K562 (cell line): ENCODE results near the gene LIMCH1. TPM values are rescaled to one million over a fixed set of nuclear protein-coding genes. Genes with fewer than 3 reads are reported as not detected.

ENCODE experiments used
- ATAC-seq: fragments of 200-7000 bp; cut with Tn5 transposase; 3 replicates; pipeline ENCODE4 v1.9.1; 2020; ENCODE audit warnings: moderate library complexity
- BruUV-seq: library from RNA; stranded (reverse); fragments of 400-500 nt; replicated peaks from 2 replicates; lab custom pipeline; 2021; lab: Mats Ljungman, UMichigan
- CTCF ChIA-PET: fragments of 300-600 bp; formaldehyde crosslinking; extraction: SDS; loops from one replicate; lab custom pipeline; 2021; ENCODE audit warnings: low intra/inter-chr PET ratio; lab: Yijun Ruan, JAX
- POLR2A ChIA-PET: fragments of 300-600, 350-650 bp; sonication (Branson Sonifier 250); formaldehyde crosslinking; extraction: SDS; loops from one replicate; lab custom pipeline; 2021; ENCODE audit warnings: antibody characterized with exemption, inconsistent platforms; lab: Yijun Ruan, JAX
- DNase-seq, 4 experiments: peaks; one replicate each; pipeline versions ENCODE4 v3.0.0 to v3.0.0-alpha.2; 2011 to 2018; ENCODE audit warnings: low spot score in 3 of 4, mixed read lengths in 3 of 4; ENCODE audit errors: extremely low read depth in 1 of 4
- FAIRE-seq: peaks from 2 replicates; lab custom pipeline; 2011; peaks lifted over from hg19 to GRCh38; lab: Jason Lieb, UNC
- H2AFZ ChIP-seq: 2 replicates; pipeline ENCODE4 v1.6.0; 2011; ENCODE audit warnings: low read depth, low read length, control low read depth, inconsistent platforms
- H3K27ac ChIP-seq: fragments of 200-600 bp; 3 replicates; pipeline ENCODE4 v1.8.0; 2011; ENCODE audit warnings: low read depth, mild to moderate bottlenecking, control low read depth, inconsistent platforms, low read length, moderate library complexity, mixed read lengths; ENCODE audit errors: extremely low read depth
- H3K27me3 ChIP-seq, 2 experiments: fragments of 300-600 bp in 1 of 2; 2 replicates in 1 of 2; 3 replicates in 1 of 2; pipeline versions ENCODE4 v1.6.0 to v1.8.0; 2011; ENCODE audit warnings: inconsistent platforms in 2 of 2, low read length in 2 of 2, mild to moderate bottlenecking in 1 of 2, mixed read lengths in 1 of 2, moderate library complexity in 1 of 2; ENCODE audit not compliant: control insufficient read depth in 2 of 2, insufficient read depth in 2 of 2
- H3K36me3 ChIP-seq: fragments of 300-600 bp; 3 replicates; pipeline ENCODE4 v1.8.0; 2011; ENCODE audit warnings: mild to moderate bottlenecking, low read length, inconsistent platforms; ENCODE audit not compliant: control insufficient read depth, insufficient read depth
- H3K4me1 ChIP-seq, 2 experiments: fragments of 200-600 bp in 1 of 2; replicated peaks in 1 of 2; 2 replicates in 1 of 2; 3 replicates in 1 of 2; pipeline versions ENCODE4 v1.5.1 to v1.8.0; 2011; ENCODE audit warnings: inconsistent platforms in 2 of 2, low read length in 2 of 2, mild to moderate bottlenecking in 1 of 2, mixed read lengths in 1 of 2, moderate library complexity in 1 of 2; ENCODE audit not compliant: control insufficient read depth in 2 of 2, insufficient read depth in 2 of 2
- H3K4me2 ChIP-seq: 2 replicates; pipeline ENCODE4 v1.6.1; 2011; ENCODE audit warnings: low read length, control low read depth, inconsistent platforms, mixed read lengths; ENCODE audit not compliant: insufficient read depth
- H3K4me3 ChIP-seq: fragments of 200-600 bp; sonication (generic), shearing (Covaris generic); 2 replicates; pipeline ENCODE4 v1.5.1; 2016; ENCODE audit warnings: control low read depth, inconsistent platforms
- H3K79me2 ChIP-seq: fragments of 200-600 bp; 3 replicates; pipeline ENCODE4 v1.8.0; 2011; ENCODE audit warnings: low read length, inconsistent platforms; ENCODE audit not compliant: control insufficient read depth, insufficient read depth
- H3K9ac ChIP-seq, 2 experiments: 2 replicates each; pipeline versions ENCODE4 v1.6.0 to v1.6.1; 2011; ENCODE audit warnings: low read depth in 2 of 2, low read length in 2 of 2, control low read depth in 1 of 2, inconsistent platforms in 1 of 2, mild to moderate bottlenecking in 1 of 2, mixed read lengths in 1 of 2; ENCODE audit not compliant: insufficient read depth in 1 of 2
- H3K9me1 ChIP-seq: one replicate; pipeline ENCODE4 v1.6.0; 2011; ENCODE audit warnings: inconsistent platforms, mild to moderate bottlenecking, low read length, moderate library complexity; ENCODE audit not compliant: control insufficient read depth, insufficient read depth
- H3K9me3 ChIP-seq: replicated peaks from 2 replicates; pipeline ENCODE4 v1.5.1; 2011; ENCODE audit warnings: low read depth, low read length, inconsistent platforms; ENCODE audit not compliant: control insufficient read depth, insufficient read depth
- H4K20me1 ChIP-seq: replicated peaks from 2 replicates; pipeline ENCODE4 v1.6.1; 2011; ENCODE audit warnings: low read length, inconsistent platforms, mixed read lengths; ENCODE audit not compliant: control insufficient read depth, insufficient read depth
- CBFA2T3 ChIP-seq: fragments of 450-650 bp; IDR thresholded peaks from 2 replicates; pipeline ENCODE4 v1.6.1; 2017
- FIP1L1 ChIP-seq: fragments of 200-400 bp; formaldehyde crosslinking; IDR thresholded peaks from 2 replicates; pipeline ENCODE4 v1.6.1; 2018; ENCODE audit warnings: mild to moderate bottlenecking, low read depth, low read length; ENCODE audit not compliant: poor library complexity, severe bottlenecking
- NBN ChIP-seq: fragments of 450-650 bp; IDR thresholded peaks from 2 replicates; pipeline ENCODE4 v1.6.1; 2016; ENCODE audit warnings: low read depth, mild to moderate bottlenecking
- NFYB ChIP-seq: IDR thresholded peaks from 2 replicates; pipeline ENCODE4 v1.6.1; 2011; ENCODE audit warnings: mild to moderate bottlenecking, moderate library complexity; ENCODE audit not compliant: insufficient read length; ENCODE audit errors: extremely low read depth
- PRMT5 ChIP-seq: sonication (generic); formaldehyde crosslinking; IDR thresholded peaks from 2 replicates; pipeline ENCODE4 v1.5.0; 2020; ENCODE audit warnings: missing genetic modification reagents
- RBM22 ChIP-seq: fragments of 200-400 bp; formaldehyde crosslinking; IDR thresholded peaks from 2 replicates; pipeline ENCODE4 v1.6.1; 2018; ENCODE audit warnings: low read length, low read depth; ENCODE audit not compliant: poor library complexity, severe bottlenecking
- ZFX ChIP-seq: sonication (generic); formaldehyde crosslinking; IDR thresholded peaks from 2 replicates; pipeline ENCODE4 v1.8.0; 2022; ENCODE audit warnings: mild to moderate bottlenecking, missing genetic modification reagents, moderate library complexity
- ZNF41 ChIP-seq: fragments of 250-450 bp; sonication (Bioruptor Pico); conservative IDR thresholded peaks from 2 replicates; pipeline ENCODE4 v1.4.0; 2020; ENCODE audit warnings: mild to moderate bottlenecking
- ZNF551 ChIP-seq: fragments of 250-450 bp; sonication (Bioruptor Pico); IDR thresholded peaks from 2 replicates; pipeline ENCODE4 v1.5.0; 2021; ENCODE audit warnings: mild to moderate bottlenecking, moderate library complexity
- in situ Hi-C: fragments of 300-500 bp; cut with MboI; formaldehyde crosslinking; loops from 4 replicates; pipeline ENCODE4 v1.15.0; 2018; ENCODE audit warnings: inconsistent platforms, mixed read lengths
- intact Hi-C: fragments of 100-400 bp; cut with micrococcal nuclease; formaldehyde crosslinking; loops from 2 replicates; pipeline ENCODE4 v1.14.2; 2022
- polyA plus RNA-seq, 8 experiments: library from polyadenylated mRNA; depleted of rRNA in 4 of 8; stranded (reverse) in 5 of 8; unstranded in 3 of 8; fragments of >200 nt; fragmentation: Nextera tagmentation in 2 of 8; fragmentation: Illumina TruSeq in 1 of 8; extraction: Ambion mirVana in 2 of 8; extraction: Trizol in 1 of 8; gene quantifications; 2 replicates each; pipeline versions ENCODE4 v1.2.1 to v1.2.3, GENCODE V29; 2011 to 2014; ENCODE audit warnings: inconsistent platforms in 1 of 8, missing spikeins in 1 of 8
- total RNA-seq, 7 experiments: library from RNA; depleted of rRNA in 6 of 7; stranded (reverse); fragments of >200 nt in 6 of 7; fragmentation: Illumina TruSeq in 2 of 7; extraction: Trizol in 2 of 7; gene quantifications; 2 replicates each; pipeline versions ENCODE4 v1.2.1 to v1.2.3, GENCODE V29; 2011 to 2021; ENCODE audit warnings: low replicate concordance in 1 of 7
- TF ChIP-seq, protein P1 (sequence below): fragments of 250-450 bp; sonication (Bioruptor Pico); IDR thresholded peaks from 2 replicates; pipeline ENCODE4 v1.4.0; 2020; ENCODE audit warnings: borderline replicate concordance
- TF ChIP-seq, protein P2 (sequence below): fragments of 450-650 bp; formaldehyde crosslinking; IDR thresholded peaks from 2 replicates; pipeline ENCODE4 v1.4.0; 2020; ENCODE audit warnings: mild to moderate bottlenecking
- TF ChIP-seq, protein P3 (sequence below): fragments of 250-450 bp; sonication (Bioruptor Pico); IDR thresholded peaks from 2 replicates; pipeline ENCODE4 v1.4.0; 2020; ENCODE audit warnings: mild to moderate bottlenecking
- TF ChIP-seq, protein P4 (sequence below): fragments of 450-650 bp; IDR thresholded peaks from 2 replicates; pipeline ENCODE4 v1.6.1; 2016; ENCODE audit warnings: borderline replicate concordance
- TF ChIP-seq, protein P5 (sequence below): fragments of 250-450 bp; sonication (Bioruptor Pico); IDR thresholded peaks from 2 replicates; pipeline ENCODE4 v1.5.0; 2021

The LIMCH1 gene
- total and polyA plus RNA-seq, 9 of the 15 experiments (the other 6 are each of a cell fraction or from before 2014, with no cell fraction given): 0.35 TPM; not detected in 8

DNA sequence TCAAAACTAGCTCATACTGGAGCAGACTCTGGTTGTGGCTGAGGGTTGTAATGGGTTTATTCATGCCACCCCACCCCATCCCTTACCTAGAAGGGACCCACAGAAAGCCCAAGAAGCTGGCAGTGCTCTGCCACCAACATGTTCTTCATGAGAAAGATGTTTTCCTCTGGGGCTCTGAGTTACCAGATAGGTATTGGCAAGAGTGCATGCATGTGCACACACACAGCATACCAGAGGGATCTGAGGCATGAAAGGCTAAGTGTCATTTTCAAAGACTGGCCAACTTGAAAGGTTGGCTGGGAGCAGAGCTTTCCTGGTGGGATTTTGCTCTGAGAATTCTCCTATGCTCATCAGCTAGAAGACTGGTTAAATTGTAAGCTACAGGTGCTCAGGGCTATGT is 145.4 kb downstream of the LIMCH1 start:
- Histone ChIP-seq H3K9me3 (no peaks in the 10 kb centered on the region), H3K4me3 (no peak overlapping the region), H3K27ac (no peak overlapping the region), H2AFZ (no peak overlapping the region), H3K4me1 (no peaks in the 10 kb centered on the region), H3K79me2 (no peaks in the 10 kb centered on the region), H3K9me1 (no peaks in the 10 kb centered on the region), H3K36me3 (no peaks in the 10 kb centered on the region), H3K4me2 (no peak overlapping the region), H4K20me1 (no peaks in the 10 kb centered on the region), H3K9ac (no peak overlapping the region), H3K27me3 (0 out of 5 replicates have a peak, but pooled peaks cover 0 to 2% of the 10 kb centered on the region in 2 experiments)
- ChIA-PET CTCF (no interaction called here), POLR2A (interaction anchor here (0.7 kb wide), 1 partner anchor 28 kb away, joined by 4 read pairs; no protein-coding TSS in a partner anchor)
- ATAC-seq (no peak), FAIRE-seq (no peak), DNase-seq (no peak)
- no TSS peak for BruUV-seq
- intact Hi-C loops (no loop called here), in situ Hi-C loops (loop anchor here (25.0 kb wide), 1 partner anchor 829 kb away; no protein-coding TSS in a partner anchor)
- TF ChIP-seq, protein P1, sequence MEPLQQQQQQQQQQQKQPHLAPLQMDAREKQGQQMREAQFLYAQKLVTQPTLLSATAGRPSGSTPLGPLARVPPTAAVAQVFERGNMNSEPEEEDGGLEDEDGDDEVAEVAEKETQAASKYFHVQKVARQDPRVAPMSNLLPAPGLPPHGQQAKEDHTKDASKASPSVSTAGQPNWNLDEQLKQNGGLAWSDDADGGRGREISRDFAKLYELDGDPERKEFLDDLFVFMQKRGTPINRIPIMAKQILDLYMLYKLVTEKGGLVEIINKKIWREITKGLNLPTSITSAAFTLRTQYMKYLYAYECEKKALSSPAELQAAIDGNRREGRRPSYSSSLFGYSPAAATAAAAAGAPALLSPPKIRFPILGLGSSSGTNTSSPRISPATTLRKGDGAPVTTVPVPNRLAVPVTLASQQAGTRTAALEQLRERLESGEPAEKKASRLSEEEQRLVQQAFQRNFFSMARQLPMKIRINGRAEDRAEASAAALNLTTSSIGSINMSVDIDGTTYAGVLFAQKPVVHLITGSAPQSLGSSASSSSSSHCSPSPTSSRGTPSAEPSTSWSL (CRISPR knock-in tag): no peak
- TF ChIP-seq, protein P2, sequence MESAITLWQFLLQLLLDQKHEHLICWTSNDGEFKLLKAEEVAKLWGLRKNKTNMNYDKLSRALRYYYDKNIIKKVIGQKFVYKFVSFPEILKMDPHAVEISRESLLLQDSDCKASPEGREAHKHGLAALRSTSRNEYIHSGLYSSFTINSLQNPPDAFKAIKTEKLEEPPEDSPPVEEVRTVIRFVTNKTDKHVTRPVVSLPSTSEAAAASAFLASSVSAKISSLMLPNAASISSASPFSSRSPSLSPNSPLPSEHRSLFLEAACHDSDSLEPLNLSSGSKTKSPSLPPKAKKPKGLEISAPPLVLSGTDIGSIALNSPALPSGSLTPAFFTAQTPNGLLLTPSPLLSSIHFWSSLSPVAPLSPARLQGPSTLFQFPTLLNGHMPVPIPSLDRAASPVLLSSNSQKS (CRISPR knock-in tag): no peak
- TF ChIP-seq CBFA2T3 (no peak), FIP1L1 (no peak), ZNF551 (CRISPR knock-in tag) (no peak), RBM22 (no peak), ZNF41 (CRISPR knock-in tag) (no peak), ZFX (CRISPR knock-in tag) (no peak), NFYB (no peak), PRMT5 (CRISPR knock-in tag) (no peak), NBN (no peak)
- TF ChIP-seq, protein P3, sequence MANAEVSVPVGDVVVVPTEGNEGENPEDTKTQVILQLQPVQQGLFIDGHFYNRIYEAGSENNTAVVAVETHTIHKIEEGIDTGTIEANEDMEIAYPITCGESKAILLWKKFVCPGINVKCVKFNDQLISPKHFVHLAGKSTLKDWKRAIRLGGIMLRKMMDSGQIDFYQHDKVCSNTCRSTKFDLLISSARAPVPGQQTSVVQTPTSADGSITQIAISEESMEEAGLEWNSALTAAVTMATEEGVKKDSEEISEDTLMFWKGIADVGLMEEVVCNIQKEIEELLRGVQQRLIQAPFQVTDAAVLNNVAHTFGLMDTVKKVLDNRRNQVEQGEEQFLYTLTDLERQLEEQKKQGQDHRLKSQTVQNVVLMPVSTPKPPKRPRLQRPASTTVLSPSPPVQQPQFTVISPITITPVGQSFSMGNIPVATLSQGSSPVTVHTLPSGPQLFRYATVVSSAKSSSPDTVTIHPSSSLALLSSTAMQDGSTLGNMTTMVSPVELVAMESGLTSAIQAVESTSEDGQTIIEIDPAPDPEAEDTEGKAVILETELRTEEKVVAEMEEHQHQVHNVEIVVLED: no peak
- TF ChIP-seq, protein P4, sequence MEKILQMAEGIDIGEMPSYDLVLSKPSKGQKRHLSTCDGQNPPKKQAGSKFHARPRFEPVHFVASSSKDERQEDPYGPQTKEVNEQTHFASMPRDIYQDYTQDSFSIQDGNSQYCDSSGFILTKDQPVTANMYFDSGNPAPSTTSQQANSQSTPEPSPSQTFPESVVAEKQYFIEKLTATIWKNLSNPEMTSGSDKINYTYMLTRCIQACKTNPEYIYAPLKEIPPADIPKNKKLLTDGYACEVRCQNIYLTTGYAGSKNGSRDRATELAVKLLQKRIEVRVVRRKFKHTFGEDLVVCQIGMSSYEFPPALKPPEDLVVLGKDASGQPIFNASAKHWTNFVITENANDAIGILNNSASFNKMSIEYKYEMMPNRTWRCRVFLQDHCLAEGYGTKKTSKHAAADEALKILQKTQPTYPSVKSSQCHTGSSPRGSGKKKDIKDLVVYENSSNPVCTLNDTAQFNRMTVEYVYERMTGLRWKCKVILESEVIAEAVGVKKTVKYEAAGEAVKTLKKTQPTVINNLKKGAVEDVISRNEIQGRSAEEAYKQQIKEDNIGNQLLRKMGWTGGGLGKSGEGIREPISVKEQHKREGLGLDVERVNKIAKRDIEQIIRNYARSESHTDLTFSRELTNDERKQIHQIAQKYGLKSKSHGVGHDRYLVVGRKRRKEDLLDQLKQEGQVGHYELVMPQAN: no peak
- TF ChIP-seq, protein P5, sequence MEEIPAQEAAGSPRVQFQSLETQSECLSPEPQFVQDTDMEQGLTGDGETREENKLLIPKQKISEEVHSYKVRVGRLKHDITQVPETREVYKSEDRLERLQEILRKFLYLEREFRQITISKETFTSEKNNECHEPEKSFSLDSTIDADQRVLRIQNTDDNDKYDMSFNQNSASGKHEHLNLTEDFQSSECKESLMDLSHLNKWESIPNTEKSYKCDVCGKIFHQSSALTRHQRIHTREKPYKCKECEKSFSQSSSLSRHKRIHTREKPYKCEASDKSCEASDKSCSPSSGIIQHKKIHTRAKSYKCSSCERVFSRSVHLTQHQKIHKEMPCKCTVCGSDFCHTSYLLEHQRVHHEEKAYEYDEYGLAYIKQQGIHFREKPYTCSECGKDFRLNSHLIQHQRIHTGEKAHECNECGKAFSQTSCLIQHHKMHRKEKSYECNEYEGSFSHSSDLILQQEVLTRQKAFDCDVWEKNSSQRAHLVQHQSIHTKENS (CRISPR knock-in tag): no peak
